DMS79 (cell line): Measurements from ENCODE around the gene C9orf50.
"Not testable (repeated sequence)": the region's sequence is repeated elsewhere in the genome, so short reads cannot be mapped to it uniquely, and the experiment has no call there.

ENCODE experiments used
- DNase-seq: peaks from one replicate; lab custom pipeline; 2025; lab: John Stamatoyannopoulos, UW

Gene C9orf50

DNA sequence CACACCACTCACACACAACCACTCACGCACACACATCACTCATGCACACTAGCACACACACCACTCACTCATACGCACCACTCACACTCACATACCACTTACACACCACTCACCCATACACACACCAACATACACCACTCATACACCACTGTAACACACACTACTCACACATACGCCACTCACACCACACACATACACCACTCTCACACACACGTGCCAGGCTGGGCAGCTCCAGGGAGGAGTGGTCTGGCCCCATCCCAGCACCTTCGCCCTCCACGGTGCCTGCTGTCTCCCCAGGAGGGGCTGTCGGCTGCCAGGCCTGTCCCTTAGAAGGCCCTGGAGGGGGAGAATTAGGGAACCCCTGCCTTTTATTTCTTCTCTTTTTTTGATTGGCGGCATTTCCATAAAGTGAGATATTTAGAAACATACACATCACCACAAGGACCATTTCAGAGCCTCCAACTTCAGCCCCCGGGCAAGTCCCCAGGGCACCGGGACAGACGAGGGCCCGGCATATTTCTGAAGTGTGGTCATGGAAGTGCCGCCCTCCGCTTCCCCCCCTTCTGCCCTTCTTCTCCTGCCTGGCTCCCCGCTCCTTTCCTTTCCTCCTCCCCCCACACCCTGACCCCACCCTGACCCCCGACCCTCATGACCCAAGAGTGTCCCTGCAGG, 27.3 kb upstream of the C9orf50 start:
- DNase-seq, result no peak

GRCh38 chr9:129647635-129648034, 26.7 kb upstream of the C9orf50 start:
- DNase-seq, result no peak

GRCh38 chr9:129646654-129647053, 25.8 kb upstream of the C9orf50 start:
- no peak for DNase-seq

GRCh38 chr9:129646252-129646651, 25.4 kb upstream of the C9orf50 start:
- no peak for DNase-seq

DNA sequence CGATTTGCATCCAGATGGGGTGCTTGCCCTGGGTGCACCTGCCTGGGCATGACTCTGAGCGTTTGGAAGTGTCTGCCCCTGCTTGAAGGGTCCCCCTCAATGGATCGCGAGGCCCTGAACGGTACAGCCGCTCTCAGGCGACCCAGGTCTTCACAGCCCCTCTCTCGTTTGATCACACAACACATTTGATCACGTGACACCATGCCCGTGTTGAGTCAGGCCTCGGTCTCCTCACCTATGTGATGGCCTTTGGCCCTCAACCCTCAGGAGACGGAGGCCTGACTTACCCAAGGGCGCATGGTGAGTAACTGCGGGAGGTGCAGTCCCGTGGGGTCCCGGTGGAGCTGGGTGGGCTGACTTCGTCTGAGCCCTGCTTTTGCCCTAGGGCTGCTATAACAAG, 24.0 kb upstream of the C9orf50 start:
- DNase-seq, result no peak

GRCh38 chr9:129644365-129644764, 23.5 kb upstream of the C9orf50 start:
- DNase-seq, result no peak

DNA sequence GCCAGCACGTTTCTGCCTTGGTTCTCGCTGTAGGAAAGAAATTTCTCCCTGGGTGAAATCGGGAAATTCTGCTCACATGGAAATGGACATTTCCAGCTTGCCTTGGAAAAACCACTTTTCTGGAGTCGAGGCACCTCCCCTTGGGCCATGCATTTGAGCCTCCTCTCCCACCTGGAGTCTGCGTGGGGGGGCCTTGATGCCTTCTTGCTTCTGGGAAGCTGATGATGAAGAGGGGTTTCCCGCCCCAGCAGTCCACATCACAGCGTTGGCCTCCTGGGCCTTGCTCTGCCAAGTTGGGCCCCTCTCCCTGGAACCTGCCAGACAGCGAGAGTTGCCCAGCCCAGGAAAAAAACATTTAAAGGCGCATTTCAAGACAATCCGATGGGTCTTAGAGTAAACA, 22.8 kb upstream of the C9orf50 start:
- no peak for DNase-seq

GRCh38 chr9:129641750-129642585, 21.1 kb upstream of the C9orf50 start, which contains the start of gene ASB6:
Gene ASB6 (minus strand): TSS chr9:129642151. CDS start chr9:129641999, 152 bp downstream.
- DNase-seq, result peak; percentile 71

DNA sequence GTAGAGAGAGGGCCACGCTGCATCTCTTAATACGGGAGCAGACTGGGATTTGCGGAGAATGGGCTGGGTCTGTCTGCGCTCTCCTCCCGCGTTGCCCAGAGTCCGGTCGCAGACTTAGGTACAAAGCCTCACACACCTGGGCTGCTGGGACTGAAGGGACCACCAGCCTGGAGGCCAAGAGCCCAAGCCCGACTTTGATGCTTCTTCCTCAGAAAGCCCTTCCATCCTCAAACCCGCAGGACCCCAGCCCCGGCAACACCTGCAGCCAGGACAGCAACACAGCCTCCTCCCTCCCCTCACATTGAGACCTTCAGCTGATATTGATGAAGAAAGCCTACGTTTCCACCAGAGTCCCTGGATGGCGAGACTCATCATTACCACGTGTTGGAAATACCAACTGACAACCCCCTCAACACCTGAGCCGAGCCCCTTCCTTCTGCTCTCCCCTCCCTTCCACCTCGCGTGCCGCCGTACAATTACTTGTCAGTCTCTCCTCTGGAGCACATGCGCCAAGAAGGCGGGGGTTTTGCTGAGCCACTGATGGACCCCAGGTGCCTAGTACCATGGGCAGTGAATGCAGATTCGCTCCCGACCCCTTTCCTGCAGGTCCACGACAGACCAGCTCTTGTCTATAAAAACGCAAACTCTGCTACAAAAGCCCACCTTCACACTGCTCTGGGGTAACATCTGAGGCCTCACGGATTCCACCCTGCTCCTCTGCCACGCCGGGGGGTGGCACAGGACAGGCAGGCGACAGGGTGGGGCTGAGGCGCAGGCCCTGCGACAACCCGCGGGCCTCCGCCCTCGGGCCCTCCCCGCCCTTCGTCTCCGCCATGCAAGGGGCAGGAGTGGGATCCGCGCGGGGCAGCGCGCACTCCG, 20.2 kb upstream of the C9orf50 start:
- DNase-seq, result no peak

- DNase-seq, result peak; percentile 72
Measured at GRCh38 chr9:129640086-129640870, 19.4 kb upstream of the C9orf50 start.

DNA sequence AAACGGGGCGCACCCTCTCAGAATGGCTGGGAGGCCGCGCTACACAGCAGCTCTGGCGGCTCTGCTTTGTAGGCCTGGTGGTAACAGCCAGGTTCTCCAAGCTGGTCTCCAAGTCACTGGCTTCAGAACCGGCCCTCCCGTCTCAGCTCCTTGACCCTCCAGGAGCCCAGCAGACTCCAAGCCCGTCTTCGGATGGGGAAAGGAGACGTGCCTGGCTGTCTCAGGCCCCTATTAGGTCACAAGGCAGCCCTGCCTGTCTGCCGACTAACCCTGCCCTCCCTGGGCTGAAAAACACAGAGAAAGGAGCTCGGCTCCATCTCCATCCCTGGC, 18.8 kb upstream of the C9orf50 start:
- DNase-seq, result no peak

- no peak for DNase-seq
Measured at GRCh38 chr9:129639034-129639630, 18.2 kb upstream of the C9orf50 start.

DNA sequence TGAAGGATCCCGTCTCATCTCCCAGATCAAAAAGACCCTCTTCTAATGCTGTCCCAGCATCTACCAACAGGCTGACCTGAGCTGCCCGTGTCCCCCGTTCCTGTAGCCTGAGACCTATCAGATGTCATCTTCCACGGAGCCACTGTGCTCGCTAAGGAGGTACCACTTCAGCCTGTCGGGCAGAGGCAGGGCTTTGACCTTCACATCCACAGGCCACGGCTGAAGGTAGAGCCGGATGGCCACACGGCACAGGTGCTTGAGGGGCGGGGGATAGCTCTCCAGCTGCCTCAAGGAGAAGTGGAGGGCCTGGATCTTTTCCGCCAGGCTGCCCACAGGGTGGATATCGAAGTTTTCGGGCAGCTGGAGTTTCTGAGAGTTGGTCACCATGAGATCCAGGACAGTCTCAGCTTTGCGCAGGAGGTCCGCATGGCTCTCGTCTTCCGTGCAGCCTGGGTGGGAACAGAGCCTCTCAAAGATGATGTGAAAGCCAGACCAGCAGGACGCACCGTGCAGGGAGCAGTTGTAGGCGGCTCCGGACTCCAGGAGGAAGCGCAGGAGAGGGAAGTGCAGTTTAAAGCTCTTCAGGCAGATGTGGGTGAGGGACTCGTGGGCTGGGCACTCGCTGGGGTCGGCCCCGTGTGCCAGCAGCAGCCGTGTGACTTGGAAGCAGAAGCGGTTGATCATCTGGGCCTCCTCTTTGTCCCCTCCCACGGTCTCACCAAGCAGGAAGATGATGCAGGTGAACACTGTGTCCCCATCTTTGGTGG, 17.0 kb upstream of the C9orf50 start:
- DNase-seq, result no peak

DNA sequence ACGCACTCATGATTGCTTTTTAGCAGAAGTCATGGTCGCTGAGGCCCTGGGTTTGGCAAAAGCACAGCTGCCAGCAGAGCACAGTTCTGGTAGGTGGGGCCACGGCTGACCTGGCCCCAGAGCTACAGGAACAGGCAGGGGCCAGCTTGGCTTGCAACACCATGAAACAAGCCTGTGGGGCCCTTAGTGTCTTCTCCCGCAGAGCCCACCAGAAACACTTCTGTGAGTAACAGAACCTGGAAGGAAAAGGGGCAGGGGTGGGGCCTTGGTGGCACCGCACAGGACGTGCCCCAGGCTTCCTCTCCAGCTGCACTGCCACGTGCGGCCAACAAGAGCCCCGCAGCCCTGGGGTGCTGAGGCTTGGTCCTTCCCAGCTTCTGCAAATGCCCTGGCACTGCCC, 16.2 kb upstream of the C9orf50 start:
- no peak for DNase-seq

GRCh38 chr9:129636343-129636742, 15.4 kb upstream of the C9orf50 start:
- DNase-seq, result not testable (repeated sequence)

GRCh38 chr9:129635099-129636065, 14.5 kb upstream of the C9orf50 start:
- DNase-seq, result no peak

GRCh38 chr9:129633848-129634247, 12.9 kb upstream of the C9orf50 start:
- DNase-seq, result no peak

DNA sequence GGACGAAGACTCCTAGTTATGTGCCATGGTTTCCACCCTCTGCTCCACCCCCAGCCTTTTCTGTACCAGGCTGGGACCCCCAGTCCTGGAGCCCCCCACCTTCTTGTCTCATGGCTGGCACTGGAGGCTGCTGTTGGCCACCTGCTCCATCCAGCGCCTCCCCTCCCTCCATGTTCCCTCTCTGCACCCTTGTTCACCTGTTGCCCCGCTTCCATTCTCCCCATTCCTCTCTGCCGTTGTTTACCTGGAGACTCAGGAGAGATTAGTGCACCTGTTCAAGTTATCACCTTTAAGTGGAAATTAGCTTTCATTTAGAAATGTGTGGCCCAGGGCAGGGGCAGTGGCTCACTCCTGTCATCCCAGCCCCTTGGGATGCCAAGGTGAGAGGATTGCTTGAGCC, 12.3 kb upstream of the C9orf50 start:
- DNase-seq, result no peak

DNA sequence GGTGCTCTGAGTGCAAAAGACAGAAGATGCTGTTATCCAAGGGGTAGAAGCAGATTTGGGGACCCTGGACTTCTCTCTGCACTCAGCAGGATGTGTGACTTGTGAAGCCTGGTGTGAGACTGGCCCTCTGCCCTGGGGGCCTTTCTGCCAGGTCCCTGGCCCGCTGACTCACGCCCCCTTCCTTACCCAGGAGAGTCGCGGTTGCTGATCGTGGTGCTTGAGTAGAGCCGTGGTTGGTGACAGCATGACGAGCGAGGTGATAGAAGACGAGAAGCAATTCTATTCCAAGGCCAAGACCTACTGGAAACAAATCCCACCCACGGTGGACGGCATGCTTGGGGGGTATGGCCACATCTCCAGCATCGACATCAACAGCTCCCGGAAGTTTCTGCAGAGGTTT, 11.6 kb upstream of the C9orf50 start:
- DNase-seq, result no peak
